Motor neuron (in vitro differentiated cells): Measurements from ENCODE around the gene CDCA3. TPM values are rescaled to one million over a fixed set of nuclear protein-coding genes. Genes with fewer than 3 reads are reported as not detected.

Experiments
- ATAC-seq, 8 experiments: fragments of 200-7000 bp; cut with Tn5 transposase; replicated peaks in 6 of 8; 2 replicates each; pipeline ENCODE4 v1.8.0; 2021; ENCODE audit warnings: mild to moderate bottlenecking in 8 of 8, moderate library complexity in 8 of 8
- H3K27ac ChIP-seq, 2 donors: fragments of 250-450 bp; sonication (Bioruptor Pico); 2 replicates each; pipeline ENCODE4 v1.9.0; 2021; ENCODE audit warnings: antibody characterized with exemption in 2 of 2, mild to moderate bottlenecking in 2 of 2, moderate library complexity in 1 of 2
- H3K4me1 ChIP-seq, 2 donors: fragments of 250-450 bp; sonication (Bioruptor Pico); replicated peaks in 1 of 2; 2 replicates each; pipeline ENCODE4 v1.6.1; 2021; ENCODE audit warnings: antibody characterized with exemption in 2 of 2, mild to moderate bottlenecking in 2 of 2, moderate library complexity in 1 of 2
- H3K4me3 ChIP-seq, 5 donors: fragments of 250-450 bp; sonication (Bioruptor Pico); 2 replicates each; pipeline ENCODE4 v1.9.0; 2021; ENCODE audit warnings: antibody characterized with exemption in 5 of 5, mild to moderate bottlenecking in 5 of 5, moderate library complexity in 4 of 5
- WGBS, 10 experiments: fragments of 450-650 bp; shearing (Covaris generic); methylation state at CpG; one replicate each; pipeline ENCODE4 v1.0.0; 2022; 5-methylcytosine and 5-hydroxymethylcytosine counted together
- in situ Hi-C, 9 experiments: fragments of 400-800 bp; cut with MboI; loops; one replicate each; pipeline ENCODE4 v1.15.0; 2021; ENCODE audit warnings: low sequenced_read_pairs in 9 of 9, low pct_unique_long_range_greater_than_20kb in 2 of 9; ENCODE audit not compliant: unreplicated experiment in 9 of 9
- total RNA-seq, 8 experiments: library from RNA; unstranded; fragments of 300-600 nt; gene quantifications; 2 replicates each; pipeline versions ENCODE4 v1.2.3 to v1.2.4, GENCODE V29; 2022

The CDCA3 gene
- total RNA-seq, 8 experiments from 2014 or later, result 3.0 to 36.3 (median 6.2) TPM

DNA sequence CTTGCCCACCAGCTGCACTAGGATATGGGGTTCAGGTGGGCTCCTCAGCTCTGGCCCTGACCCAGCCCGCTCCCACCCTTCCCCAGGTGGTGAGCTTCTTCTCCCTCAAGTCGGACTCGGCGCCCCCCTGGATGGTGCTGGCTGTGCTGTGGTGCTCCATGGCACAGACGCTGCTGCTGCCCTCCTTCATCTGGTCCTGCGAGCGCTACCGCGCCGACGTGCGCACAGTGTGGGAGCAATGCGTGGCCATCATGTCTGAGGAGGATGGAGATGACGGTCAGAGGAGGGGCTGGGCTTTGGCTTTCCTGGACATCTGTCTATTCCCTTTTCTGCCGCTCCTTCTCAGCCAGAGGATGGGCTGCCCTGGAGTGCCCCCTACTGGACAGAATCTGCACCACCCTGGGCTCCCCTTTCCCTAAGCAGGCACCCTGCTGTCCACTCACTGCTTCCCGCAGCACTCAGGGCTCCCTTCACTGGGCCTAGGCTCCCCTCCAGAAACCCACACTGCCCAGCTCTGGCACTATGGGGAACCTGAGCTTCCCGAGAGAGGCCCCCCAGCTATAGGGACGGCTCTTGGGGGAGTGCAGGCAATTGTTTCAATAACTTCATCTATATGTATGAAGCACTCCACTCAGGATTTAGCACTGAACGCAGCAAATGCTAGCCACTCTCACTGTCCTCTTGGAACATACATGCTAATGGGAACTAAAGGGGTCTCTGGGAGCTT, 25.5 kb downstream of the CDCA3 start:
- H3K4me1 ChIP-seq, result peaks cover 49 to 62% of the 10 kb centered on the region in 2 donors
- peak; percentile 28 to 75 (median 32) for ATAC-seq
- peak overlapping the region; percentile 0 to 7 (median 4) for H3K4me3 ChIP-seq
- peak overlapping the region; percentile 74 to 78 for H3K27ac ChIP-seq
- WGBS, 10 experiments, result 0 to 26% (median 5%) methylated on average over 1 to 12 of the region's 19 CpGs; no CpG with 5 or more reads in 3 of the 10 experiments
- in situ Hi-C loops, result loop anchor here in 1 of 9 experiments (25.0 kb wide), 1 partner anchor 88 kb away; no protein-coding TSS in a partner anchor

DNA sequence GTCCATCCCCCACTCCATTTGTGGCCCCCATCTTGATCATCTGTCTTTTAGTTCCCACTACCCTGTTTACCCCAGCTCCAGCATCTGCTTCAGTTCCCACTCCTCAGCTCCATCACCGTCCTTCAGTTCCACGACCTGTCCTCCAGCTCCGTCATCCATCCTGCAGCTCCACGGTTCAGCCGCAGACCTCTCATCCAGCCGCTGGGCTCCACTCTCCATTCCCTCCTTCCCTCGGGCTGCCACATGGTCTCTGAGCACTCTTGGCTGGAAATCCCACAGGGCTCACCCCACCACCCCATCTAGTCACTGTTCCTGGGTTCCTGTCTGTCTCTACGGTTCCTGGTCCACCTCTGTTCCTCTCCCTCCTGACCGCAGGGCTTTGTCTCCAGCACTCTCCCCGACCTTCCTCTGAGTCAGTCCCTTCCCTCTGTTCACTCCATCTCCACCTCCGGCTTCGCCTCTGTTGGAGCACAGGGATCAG, 26.1 kb downstream of the CDCA3 start:
- Histone ChIP-seq H3K4me3 (peak overlapping the region in 2 of 5 donors; percentile 1 to 7), H3K27ac (peak overlapping the region; percentile 74 to 78), H3K4me1 (peaks cover 49 to 62% of the 10 kb centered on the region in 2 donors)
- peak in 3 of 8 experiments; percentile 0 to 8 (median 3) for ATAC-seq
- WGBS, 10 experiments, result 0 to 84% (median 61%) methylated on average over 1 to 6 of the region's 12 CpGs; no CpG with 5 or more reads in 2 of the 10 experiments
- in situ Hi-C loops, result loop anchor here in 1 of 9 experiments (25.0 kb wide), 1 partner anchor 88 kb away; no protein-coding TSS in a partner anchor

DNA sequence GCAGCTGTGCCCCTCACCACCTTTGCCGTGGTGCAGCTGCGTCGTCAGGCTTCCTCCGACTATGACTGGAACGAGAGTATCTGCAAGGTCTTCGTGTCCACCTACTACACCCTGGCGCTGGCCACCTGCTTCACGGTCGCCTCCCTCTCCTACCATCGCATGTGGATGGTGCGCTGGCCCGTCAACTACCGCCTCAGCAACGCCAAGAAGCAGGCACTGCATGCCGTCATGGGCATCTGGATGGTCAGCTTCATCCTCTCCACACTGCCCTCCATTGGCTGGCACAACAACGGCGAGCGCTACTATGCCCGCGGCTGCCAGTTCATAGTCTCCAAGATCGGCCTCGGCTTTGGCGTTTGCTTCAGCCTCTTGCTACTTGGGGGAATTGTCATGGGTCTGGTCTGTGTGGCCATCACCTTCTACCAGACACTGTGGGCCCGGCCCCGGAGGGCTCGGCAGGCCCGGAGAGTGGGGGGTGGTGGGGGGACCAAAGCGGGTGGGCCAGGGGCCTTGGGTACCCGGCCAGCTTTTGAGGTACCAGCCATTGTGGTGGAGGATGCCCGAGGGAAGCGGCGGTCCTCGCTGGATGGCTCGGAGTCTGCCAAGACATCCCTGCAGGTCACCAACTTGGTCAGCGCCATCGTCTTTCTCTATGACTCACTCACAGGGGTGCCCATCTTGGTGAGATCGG, 26.9 kb downstream of the CDCA3 start:
- WGBS, 10 experiments, result 80 to 97% (median 83%) methylated on average over 2 to 6 of the region's 37 CpGs; no CpG with 5 or more reads in 7 of the 10 experiments
- H3K27ac ChIP-seq, result peak overlapping the region in 1 of 2 donors; percentile 78
- ATAC-seq, result no peak
- in situ Hi-C loops, result no loop called here
- H3K4me3 ChIP-seq, result no peak overlapping the region
- peaks cover 55 to 67% of the 10 kb centered on the region in 2 donors for H3K4me1 ChIP-seq

DNA sequence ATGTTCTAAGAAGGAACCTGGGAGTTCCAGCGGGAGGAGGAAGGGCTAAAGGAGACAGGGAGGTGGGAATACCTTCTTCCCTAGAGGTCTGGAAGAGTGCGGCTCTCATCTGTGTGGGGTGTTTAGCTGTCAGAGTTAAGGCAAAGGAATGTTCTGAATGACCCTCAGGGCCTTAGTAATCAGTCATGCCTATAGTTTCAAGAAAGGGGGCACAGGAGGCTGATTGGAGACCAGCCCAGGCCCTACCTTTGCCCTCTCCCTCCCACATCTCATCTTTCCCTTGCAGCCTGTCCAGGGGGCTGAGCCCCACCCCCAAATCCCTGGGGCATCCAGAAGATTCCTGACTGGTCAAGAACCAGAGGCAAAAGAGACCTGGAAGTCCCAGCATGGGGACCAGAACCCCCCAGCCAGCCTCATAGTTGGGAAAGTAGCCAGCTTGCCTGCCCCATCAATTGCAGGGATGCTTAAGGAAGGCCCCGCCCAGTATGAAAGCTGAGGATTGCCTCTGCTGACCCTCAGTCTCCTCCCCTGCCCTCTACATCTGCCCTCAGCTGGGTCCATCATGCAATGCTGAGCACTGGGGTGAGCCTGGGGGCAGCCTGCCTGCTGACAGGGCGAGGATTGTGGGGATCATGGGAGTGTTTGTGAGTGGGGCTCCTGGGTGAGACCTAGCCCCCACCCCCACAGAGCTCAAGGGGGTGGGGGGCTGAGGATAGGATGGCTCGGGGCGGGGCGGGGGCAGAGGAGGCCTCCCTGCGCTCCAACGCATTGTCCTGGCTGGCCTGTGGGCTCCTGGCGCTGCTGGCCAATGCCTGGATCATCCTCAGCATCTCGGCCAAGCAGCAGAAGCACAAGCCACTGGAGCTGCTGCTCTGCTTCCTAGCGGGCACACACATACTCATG, 27.7 kb downstream of the CDCA3 start:
- peaks cover 63 to 74% of the 10 kb centered on the region in 2 donors for H3K4me1 ChIP-seq
- H3K27ac ChIP-seq, result peak overlapping the region in 1 of 2 donors; percentile 22
- no peak for ATAC-seq
- in situ Hi-C loops, result no loop called here
- 31 to 87% (median 50%) methylated on average over 1 to 3 of the region's 12 CpGs; no CpG with 5 or more reads in 5 of the 10 experiments for WGBS, 10 experiments
- H3K4me3 ChIP-seq, result no peak overlapping the region

DNA sequence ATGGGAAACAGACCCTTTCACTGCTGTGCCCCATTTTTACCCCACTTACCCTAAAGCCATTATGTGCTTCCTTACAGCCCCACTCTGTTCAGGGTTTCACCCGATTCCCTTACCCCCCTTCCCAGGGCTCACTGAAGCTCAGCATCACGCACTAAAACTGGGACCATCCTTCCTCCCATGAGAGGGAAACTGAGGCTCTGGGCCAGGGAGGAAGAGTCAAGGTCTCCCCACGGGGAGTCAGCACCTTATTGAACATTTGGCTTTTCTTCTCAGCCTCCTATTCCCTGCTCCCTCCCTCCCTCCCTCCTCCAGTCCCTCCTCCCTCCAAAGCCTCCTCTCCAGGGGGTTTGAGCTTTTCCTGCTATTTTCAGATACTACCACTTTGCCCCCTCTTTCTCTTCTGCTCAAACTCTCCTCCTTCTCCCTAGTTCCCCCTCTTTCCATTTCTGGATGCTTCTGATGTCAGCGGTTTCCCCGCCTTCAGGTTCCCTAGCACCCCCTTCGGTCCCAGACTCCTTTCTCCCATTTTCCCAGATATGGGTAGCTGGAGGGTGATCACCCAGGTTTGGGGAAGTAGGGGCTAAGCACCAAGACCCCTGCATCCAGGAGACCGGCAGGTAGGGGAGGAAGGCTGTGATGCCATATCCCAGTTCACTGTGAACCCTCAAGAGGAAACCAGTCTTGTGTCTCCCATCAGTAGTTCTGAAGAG, 28.5 kb downstream of the CDCA3 start:
- H3K27ac ChIP-seq, result peak overlapping the region; percentile 75 to 81
- H3K4me1 ChIP-seq, result peaks cover 71 to 82% of the 10 kb centered on the region in 2 donors
- in situ Hi-C loops, result no loop called here
- peak overlapping the region; percentile 36 to 52 (median 42) for H3K4me3 ChIP-seq
- ATAC-seq, result no peak
- 0 to 100% (median 78%) methylated on average over 1 to 2 of the region's 7 CpGs; no CpG with 5 or more reads in 5 of the 10 experiments for WGBS, 10 experiments

DNA sequence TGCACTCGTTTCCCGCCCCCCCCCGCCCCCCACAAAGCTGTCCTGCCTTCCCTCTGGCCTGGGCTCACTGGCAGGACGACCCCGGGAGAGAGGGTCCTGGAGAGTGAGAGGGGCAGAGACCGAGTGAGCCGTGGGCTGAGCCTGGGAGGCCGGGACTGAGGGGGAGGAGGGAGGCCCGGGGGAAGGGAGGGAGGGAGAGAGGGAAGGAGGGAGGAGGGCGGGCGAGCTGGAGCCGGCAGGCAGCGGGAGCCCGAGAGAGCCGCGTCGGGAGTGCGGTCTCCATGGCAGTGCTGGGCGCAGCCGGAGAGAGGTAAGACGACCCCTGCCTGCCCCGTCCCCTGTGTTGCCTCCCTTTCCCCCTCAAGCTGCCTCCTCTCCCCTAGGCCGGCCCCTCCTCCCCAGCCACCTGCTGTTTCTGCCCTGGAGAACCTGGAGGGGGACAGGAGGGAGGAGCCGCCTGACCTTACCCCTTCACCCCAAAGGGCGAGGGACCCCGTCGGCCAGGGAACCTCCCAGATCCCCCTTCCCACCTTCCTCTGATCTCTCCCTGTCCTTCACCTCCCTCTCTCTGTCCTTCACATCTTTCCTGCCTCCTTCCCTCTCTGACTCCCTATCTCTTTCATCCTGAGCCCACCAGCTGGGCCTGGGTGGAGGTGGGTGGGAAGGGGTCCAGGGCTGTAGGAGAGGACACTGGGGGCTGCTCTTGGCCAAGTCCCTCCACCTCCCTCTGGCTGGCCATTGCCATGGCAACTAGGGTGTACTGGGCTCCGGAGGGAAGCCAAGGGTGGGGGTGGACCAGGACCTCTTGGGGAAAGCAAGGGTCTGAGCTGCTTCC, 29.3 kb downstream of the CDCA3 start, which contains the start of gene GPR162:
Gene GPR162 (plus strand): TSS at position 231 of the 835 bp plus-strand sequence. CDS start 2,078 bp downstream, outside the sequence.
- Histone ChIP-seq H3K4me3 (peak within 1 kb of the TSS; percentile 36 to 52 (median 42)), H3K27ac (peak within 1 kb of the TSS; percentile 75 to 81), H3K4me1 (peaks cover 66 to 76% of the 10 kb centered on the region in 2 donors)
- peak; percentile 34 to 78 (median 72) for ATAC-seq
- WGBS, 10 experiments, result no CpG with 5 or more reads among the region's 28 CpGs
- in situ Hi-C loops, result no loop called here

DNA sequence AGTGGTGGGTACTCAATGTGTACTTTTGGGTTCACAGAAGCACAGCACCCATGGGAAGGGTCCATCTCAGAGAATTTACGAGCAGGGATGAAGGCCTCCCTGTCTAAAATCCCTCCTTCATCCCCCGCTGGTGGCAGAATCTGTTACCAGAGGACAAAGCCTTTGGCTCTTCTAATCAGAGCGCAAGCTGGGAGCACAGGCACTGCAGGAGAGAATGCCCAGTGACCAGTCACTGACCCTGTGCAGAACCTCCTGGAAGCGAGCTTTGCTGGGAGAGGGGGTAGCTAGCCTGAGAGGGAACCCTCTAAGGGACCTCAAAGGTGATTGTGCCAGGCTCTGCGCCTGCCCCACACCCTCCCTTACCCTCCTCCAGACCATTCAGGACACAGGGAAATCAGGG, 30.9 kb downstream of the CDCA3 start:
- Histone ChIP-seq H3K4me1 (peaks cover 59 to 65% of the 10 kb centered on the region in 2 donors), H3K27ac (peak overlapping the region; percentile 75 to 81), H3K4me3 (no peak overlapping the region)
- in situ Hi-C loops, result no loop called here
- no peak for ATAC-seq
- 53 to 73% methylated on average over 2 to 4 of the region's 5 CpGs; no CpG with 5 or more reads in 8 of the 10 experiments for WGBS, 10 experiments

DNA sequence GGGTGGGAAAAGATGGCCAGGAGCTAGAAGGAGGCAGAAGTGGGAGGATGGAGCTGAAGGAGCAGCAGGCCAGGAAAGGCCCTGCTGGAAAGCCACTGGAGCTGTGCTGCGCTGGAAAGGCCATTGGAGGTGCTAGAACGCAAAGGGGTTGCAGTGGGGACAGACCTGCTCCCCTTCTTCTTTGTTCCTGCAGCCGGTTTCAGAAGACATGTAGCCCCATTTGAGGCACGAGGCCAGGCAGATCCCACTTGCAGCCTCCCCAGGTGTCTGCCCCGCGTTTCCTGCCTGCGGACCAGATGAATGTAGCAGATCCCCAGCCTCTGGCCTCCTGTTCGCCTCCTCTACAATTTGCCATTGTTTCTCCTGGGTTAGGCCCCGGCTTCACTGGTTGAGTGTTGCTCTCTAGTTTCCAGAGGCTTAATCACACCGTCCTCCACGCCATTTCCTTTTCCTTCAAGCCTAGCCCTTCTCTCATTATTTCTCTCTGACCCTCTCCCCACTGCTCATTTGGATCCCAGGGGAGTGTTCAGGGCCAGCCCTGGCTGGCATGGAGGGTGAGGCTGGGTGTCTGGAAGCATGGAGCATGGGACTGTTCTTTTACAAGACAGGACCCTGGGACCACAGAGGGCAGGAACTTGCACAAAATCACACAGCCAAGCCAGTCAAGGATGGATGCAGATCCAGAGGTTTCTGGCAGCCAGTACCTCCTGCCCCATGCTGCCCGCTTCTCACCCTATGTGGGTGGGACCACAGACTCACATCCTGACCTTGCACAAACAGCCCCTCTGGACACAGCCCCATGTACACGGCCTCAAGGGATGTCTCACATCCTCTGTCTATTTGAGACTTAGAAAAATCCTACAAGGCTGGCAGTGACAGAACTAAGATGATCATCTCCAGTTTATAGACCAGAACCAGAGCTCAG, 31.7 kb downstream of the CDCA3 start:
- Histone ChIP-seq H3K27ac (peak overlapping the region; percentile 75 to 81), H3K4me3 (no peak overlapping the region), H3K4me1 (peaks cover 53 to 57% of the 10 kb centered on the region in 2 donors)
- in situ Hi-C loops, result no loop called here
- no peak for ATAC-seq
- WGBS, 10 experiments, result 60 to 89% (median 63%) methylated on average over 2 to 8 of the region's 13 CpGs; no CpG with 5 or more reads in 6 of the 10 experiments

DNA sequence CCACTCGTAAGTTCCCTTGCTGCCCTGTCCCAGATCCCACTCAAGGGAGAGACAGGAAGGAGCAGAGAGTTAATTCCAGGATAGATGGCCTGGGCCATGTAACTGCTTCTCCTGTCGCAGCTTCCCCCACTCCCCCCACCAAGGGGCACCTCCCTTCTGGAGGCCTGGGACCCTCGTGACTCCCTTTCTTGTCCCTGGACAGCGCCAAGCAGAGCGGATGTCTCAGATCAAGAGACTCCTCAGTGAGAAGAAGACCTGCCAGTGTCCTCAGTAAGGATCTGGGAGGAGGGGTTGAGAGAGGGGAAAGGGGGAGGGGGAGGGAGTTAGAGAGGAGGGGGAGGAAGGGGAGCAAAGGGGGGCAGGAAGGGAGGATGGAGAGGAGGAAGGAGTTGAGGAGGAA, 32.4 kb downstream of the CDCA3 start:
- WGBS, 10 experiments, result 86 to 100% (median 100%) methylated on average over 1 to 2 of the region's 5 CpGs; no CpG with 5 or more reads in 7 of the 10 experiments
- no peak for ATAC-seq
- no peak overlapping the region for H3K4me3 ChIP-seq
- peak overlapping the region in 1 of 2 donors; percentile 8 for H3K27ac ChIP-seq
- H3K4me1 ChIP-seq, result peaks cover 50 to 53% of the 10 kb centered on the region in 2 donors
- in situ Hi-C loops, result no loop called here

DNA sequence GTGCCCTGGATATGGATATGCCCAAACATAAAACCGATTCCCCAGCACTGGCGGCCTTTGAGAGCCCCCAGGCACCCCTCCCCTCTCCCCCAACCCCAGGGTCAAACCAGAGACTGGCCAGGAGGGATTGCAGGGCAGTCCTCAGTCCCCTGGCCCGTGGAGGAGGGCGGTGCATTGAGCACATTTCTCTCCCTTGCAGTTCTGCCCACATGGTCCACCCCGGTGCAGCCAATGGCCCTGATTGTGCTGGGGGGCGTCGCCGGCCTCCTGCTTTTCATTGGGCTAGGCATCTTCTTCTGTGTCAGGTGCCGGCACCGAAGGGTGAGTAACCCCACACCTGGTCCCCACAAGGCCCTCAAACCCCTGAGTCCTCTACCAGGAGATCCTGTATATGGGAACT, 32.9 kb downstream of the CDCA3 start:
- ATAC-seq, result peak in 7 of 8 experiments; percentile 1 to 42 (median 7)
- H3K27ac ChIP-seq, result peak overlapping the region in 1 of 2 donors; percentile 8
- in situ Hi-C loops, result no loop called here
- peaks cover 46 to 49% of the 10 kb centered on the region in 2 donors for H3K4me1 ChIP-seq
- WGBS, 10 experiments, result 80% methylated on average over 2 of the region's 10 CpGs; no CpG with 5 or more reads in 9 of the 10 experiments
- H3K4me3 ChIP-seq, result no peak overlapping the region
